Glomerular endothelial cell (primary cell): ENCODE data around the gene CHST6. TPM values are rescaled to one million over a fixed set of nuclear protein-coding genes. Genes with fewer than 3 reads are reported as not detected.
"Not testable (repeated sequence)": the region's sequence is repeated elsewhere in the genome, so short reads cannot be mapped to it uniquely, and the experiment has no call there.

Experiments used
- DNase-seq: peaks from one replicate; pipeline ENCODE4 v3.0.0-alpha.2; 2011; ENCODE audit warnings: low read depth, low spot score; ENCODE audit errors: extremely low read depth
- total RNA-seq: library from RNA; depleted of rRNA; stranded (reverse); fragments of >200 nt; gene quantifications from 2 replicates; pipeline ENCODE4 v1.2.3, GENCODE V29; 2015

CHST6 gene
- total RNA-seq, 1 donor from 2014 or later: 1.5 TPM

DNA sequence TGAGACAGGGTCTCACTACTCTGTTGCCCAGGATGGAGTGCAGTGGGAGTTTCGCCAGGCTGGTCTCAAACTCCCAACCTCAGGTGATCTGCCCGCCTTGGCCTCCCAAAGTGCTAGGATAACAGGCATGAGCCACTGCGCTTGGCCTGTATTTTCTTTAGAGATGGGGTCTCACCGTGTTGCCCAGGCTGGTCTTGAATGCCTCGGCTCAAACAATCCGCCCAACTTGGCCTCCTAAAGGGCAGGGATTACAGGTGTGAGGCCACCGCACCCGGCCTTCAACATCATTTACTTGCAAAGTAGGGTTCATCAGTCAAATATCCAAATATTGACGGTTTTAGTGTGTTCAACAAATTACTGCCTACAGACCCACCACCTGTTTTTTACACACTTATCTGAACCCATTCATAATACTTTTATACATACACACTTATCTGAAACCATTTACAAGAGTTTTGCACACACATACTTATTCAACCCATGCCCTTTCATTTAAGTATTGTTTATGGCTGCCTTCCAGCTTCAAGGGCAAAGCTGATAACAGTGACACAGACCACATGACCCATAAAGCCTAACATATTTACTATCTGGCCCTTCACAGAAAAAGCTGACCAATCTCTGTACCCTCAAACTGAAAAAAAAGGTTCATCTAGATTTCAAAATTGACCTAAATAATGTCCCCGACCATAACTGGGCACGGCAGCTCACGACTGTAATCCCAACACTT is 42.6 kb downstream of the CHST6 start:
- DNase-seq: no peak

DNA sequence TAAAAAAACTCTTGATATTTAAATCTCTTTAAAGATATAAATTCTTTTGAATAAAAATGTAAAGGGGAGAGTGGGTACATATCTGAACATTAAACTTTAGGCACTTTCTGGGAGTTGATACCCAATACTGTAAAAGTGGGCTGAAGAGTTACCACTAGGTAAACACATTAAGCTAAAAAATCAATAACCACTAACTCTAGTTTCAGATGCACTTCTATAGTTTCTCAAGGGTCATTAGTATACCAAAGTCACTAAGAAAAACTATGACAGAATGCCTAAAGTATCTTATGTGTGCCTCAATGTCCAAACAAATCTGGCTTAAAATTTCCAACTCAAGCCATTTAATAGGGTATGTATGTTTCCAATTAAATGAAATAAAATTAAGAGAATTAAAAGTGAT is 48.8 kb downstream of the CHST6 start:
- no peak for DNase-seq

DNA sequence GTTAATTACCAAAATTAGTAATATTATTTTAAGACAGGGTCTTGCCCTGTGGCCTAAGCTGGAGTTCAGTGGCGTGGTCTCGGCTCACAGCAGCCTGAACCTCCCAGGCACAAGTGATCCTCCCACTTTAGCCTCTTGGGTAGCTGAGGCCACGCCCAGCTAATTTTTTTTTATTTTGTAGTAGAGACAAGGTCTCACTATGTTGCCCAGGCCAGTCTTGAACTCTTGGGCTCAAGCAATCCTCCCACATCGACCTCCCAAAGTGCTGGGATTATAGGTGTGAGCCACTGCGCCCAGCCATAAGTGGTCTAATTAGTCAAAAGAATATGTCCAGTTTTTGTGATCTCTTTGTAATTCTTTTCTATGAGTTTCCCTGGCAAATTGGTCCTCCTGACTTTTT is 49.9 kb downstream of the CHST6 start:
- no peak for DNase-seq

DNA sequence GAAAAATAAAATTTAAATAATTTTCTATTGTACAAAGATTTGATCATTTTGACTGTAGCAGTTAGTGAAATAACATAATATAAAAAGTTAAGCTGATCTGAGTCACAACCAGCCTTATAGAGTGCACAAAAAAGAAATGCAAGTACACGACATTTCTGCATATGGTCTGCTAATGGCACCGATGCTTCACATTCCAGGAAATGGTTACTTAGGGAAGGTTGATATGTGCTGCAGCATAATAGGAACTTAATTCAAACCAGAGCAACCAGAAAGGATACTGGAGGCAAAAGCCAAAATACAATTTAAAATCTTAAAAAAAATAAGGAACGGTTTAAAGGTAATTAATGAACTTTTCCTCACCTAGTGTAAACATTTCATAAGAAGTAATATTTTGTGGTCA is 51.9 kb downstream of the CHST6 start:
- DNase-seq: no peak

DNA sequence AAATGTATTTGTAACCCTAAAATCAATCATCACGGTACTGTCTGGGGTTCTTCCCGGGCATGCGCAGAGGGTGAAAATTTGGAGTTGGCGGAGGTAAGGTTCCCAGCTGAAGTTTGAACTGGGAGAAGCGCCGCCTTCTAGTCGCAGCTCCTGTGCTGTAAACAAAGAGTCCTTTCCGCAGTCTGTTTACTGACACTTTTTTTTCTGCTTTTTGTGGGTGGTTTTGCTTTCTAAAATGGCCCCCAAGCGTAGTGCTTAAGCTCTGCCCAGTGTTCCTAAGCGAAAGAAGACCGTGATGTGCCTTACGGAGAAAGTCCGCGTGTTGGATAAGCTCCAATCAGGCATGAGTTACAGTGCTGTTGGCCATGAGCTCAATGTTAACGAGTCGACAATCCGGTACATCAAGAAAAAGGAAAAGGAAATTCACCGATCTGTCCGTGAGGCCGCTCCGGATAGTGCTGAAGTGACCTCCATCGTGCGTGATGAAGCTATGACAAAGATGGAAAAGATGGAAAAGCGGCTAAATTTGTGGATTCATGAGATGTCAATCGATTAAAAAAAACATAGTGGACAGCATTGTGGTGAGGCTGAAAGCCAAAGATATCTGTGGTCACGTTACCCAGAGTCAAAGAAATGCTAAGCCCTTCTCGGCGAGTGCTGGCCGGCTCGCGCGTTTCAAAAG is 61.4 kb downstream of the CHST6 start:
- DNase-seq: peak; percentile 94

DNA sequence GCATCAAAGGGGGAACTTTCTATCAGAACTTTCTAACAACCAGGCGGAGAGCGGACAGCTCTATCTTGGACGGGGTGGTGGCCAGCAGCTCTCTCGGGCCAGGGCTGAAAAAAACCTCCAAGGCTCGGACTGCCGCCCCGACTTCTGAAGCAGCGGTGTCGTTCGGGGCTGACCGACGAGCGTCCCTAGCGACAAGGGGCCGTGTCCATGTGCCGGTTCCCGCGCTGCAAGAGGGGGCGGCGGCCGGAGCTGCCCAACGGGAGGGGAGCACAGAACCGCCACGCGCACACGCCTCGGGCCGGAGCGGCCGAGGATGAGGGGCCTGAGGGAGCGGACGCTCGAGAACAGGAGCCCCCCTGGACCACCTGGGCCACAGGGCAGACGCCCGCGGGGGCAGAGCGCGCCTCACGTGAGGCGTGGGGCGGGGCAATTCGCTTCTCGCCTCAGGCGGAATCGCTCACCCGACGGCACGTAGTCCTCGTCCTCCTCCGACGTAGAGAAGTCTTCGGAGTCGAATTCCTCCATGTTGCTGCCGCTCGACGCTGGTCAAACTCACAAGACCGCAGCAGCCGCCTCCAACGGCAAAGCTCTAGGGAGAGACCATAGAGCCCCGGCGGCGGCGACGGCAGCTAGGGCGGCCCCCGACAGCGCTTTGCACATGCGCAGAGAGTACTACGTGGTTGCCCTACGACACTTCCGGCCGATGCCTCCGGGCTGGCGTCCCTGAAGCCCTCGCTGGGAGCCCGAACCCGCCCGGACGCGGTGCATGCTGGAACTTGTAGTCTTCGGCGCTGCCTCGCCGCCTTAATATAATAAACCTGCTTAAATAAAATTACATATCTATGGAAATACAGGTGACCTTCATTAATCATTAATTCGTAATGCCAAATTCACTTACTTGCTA is 62.2 kb downstream of the CHST6 start, which contains the start of gene CFDP1:
Gene CFDP1, minus strand, starts transcription at position 676 of the 904 bp plus-strand sequence. Its CDS starts 151 bp downstream, at position 525.
- DNase-seq: peak; percentile 75

DNA sequence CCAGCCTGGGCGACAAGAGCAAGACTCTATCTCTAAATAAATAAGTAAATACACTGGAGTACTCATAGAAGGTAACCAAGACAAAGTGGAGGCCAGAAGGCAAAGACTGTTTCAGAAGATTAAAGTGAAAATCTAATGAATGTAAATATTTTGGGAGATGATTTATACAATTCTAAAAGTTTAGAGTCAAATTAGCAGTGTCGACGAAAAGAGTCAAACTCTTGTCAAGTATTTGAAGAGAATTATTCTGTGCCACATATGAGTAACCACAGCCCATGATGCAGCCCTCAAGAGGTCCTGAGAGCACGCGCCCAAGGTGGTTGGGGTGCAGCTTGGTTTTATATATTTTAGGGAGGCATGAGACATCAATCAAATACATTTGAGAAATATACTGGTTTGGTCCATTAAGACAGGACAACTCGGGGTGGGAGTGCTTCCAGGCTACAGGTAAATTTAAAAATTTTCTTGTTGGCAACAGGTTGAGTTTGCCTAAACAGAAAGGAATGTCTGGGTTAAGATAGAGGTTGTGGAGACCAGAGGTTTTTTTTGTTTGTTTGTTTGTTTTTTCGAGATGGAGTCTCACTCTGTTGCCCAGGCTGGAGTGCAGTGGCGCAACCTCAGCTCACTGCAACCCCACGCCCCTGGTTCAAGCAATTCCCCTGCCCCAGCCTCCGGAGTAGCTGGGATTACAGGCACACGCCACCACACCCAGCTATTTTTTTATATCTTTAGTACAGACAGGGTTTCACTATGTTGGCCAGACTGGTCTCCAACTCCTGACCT is 65.4 kb downstream of the CHST6 start:
- DNase-seq: no peak

DNA sequence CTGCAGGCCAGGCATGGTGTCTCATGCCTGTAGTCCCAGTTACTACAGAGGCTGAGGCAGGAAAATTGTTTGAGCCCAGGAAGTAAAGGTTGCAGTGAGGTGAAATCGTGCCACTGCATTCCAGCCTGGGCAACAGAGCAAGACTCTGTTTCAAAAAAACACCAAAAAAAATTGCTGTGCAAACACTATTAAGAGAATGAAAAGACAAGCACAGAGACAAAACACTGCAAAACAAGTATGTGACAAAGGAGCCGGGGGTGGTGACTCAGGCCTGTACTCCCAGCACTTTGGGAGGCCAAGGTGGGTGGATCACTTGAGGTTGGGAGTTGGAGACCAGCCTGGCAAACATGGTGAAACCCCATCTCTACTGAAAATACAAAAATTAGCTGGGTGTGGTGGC is 68.7 kb downstream of the CHST6 start:
- DNase-seq: not testable (repeated sequence)

DNA sequence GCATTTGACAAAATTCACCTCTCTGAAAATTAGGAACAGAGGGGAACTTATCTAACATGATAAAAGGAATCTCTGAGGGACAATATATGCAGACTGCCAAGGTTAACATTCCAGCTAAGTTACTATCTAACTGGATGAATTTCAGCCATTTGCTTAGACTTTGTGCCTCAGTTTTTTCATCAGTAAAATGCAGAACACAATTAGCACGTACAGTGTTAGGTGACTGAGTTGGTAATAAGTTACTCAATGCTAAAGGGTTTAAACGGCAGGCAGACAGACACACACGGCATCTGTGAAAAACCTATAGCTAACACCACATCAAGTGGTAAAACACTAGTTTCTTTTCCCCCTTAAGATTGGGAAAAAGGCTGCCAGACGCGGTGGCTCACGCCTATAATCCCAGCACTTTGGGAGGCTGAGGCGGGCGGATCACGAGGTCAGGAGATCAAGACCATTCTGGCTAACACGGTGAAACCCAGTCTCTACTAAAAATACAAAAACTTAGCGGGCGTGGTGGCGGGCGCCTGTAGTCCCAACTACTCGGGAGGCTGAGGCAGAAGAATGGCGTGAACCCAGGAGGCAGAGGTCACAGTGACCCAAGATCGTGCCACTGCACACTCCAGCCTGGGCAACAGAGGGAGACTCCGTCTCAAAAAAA is 71.0 kb downstream of the CHST6 start:
- DNase-seq: not testable (repeated sequence)

DNA sequence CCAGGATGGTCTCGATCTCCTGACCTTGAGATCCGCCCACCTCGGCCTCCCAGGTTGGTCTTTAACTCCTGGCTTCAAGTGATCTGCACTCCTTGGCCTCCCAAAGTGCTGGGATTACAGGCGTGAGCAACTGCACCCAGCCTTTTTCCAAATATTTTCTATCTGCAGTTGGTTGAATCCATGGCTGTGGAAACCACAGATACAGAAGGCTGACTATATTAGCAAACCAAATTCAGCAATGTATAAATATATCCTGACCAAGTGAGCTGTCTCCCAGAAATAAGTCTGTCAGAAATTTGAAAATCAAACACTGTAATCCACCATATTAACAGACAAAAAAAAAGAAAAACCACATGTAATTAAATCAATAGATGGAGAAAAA is 71.5 kb downstream of the CHST6 start:
- no peak for DNase-seq

Other genes with a start within 250 kb of the CHST6 start
- 255 and 278 TPM in 2 replicates for gene BCAR1, start 243.8 kb downstream of the CHST6 start, total RNA-seq
- 69.7 and 74.8 TPM in 2 replicates for gene CFDP1, start 61.9 kb downstream of the CHST6 start, total RNA-seq
- 10.1 and 22.6 TPM in 2 replicates for gene TMEM170A, start 30.8 kb downstream of the CHST6 start, total RNA-seq
- gene CHST5, start 40.7 kb upstream of the CHST6 start, total RNA-seq: 0.12 TPM in 1 of 2 replicates, not detected in the other
- 5.6 and 14.3 TPM in 2 replicates for gene TMEM231, start 60.8 kb upstream of the CHST6 start, total RNA-seq
- 57.9 and 118 TPM in 2 replicates for gene GABARAPL2, start 70.9 kb upstream of the CHST6 start, total RNA-seq
- gene ADAT1, start 127.8 kb upstream of the CHST6 start, total RNA-seq: 42.5 and 120 TPM in 2 replicates
- gene KARS1, start 152.2 kb upstream of the CHST6 start, total RNA-seq: 157 and 159 TPM in 2 replicates
- 46.3 and 69.3 TPM in 2 replicates for gene TERF2IP, start 152.3 kb upstream of the CHST6 start, total RNA-seq
- not detected in 2 replicates for gene CPHXL2, start 181.6 kb upstream of the CHST6 start, total RNA-seq
- gene DUXB, start 206.0 kb upstream of the CHST6 start, total RNA-seq: not detected in 2 replicates
- not detected in 2 replicates for gene CPHXL, start 231.0 kb upstream of the CHST6 start, total RNA-seq